Adipocyte (in vitro differentiated cells): Measurements from ENCODE around the gene NMNAT3.

Source experiments
- DNase-seq: peaks from one replicate; pipeline ENCODE4 v3.0.0-alpha.2; 2015; ENCODE audit warnings: low read depth
- H3K27me3 ChIP-seq: replicated peaks from 2 replicates; pipeline ENCODE4 v1.7.0; 2013; ENCODE audit warnings: mild to moderate bottlenecking, low read length, moderate library complexity; ENCODE audit not compliant: control insufficient read depth, insufficient read depth
- H3K36me3 ChIP-seq: 2 replicates; pipeline ENCODE4 v1.7.0; 2013; ENCODE audit warnings: low read length, mild to moderate bottlenecking, moderate library complexity; ENCODE audit not compliant: control insufficient read depth, insufficient read depth, severe bottlenecking
- H3K4me1 ChIP-seq: 2 replicates; pipeline ENCODE4 v1.7.0; 2013; ENCODE audit warnings: mild to moderate bottlenecking, low read length, moderate library complexity; ENCODE audit not compliant: control insufficient read depth, insufficient read depth
- H3K4me3 ChIP-seq: 2 replicates; pipeline ENCODE4 v1.7.0; 2013; ENCODE audit warnings: mild to moderate bottlenecking, low read length, moderate library complexity
- H3K9ac ChIP-seq: 2 replicates; pipeline ENCODE4 v1.7.0; 2013; ENCODE audit warnings: mild to moderate bottlenecking, low read length, moderate library complexity
- H3K9me3 ChIP-seq: 2 replicates; pipeline ENCODE4 v1.7.0; 2013; ENCODE audit warnings: mild to moderate bottlenecking, low read length, moderate library complexity; ENCODE audit not compliant: control insufficient read depth

NMNAT3 gene

GRCh38 chr3:139517321-139518065 lies 160.3 kb downstream of the NMNAT3 start:
- Histone ChIP-seq H3K27me3 (peaks cover 5% of the 10 kb centered on the region), H3K4me3 (no peak overlapping the region), H3K9ac (no peak overlapping the region), H3K9me3 (no peaks in the 10 kb centered on the region), H3K36me3 (no peaks in the 10 kb centered on the region), H3K4me1 (no peaks in the 10 kb centered on the region)
- DNase-seq = no peak

DNA sequence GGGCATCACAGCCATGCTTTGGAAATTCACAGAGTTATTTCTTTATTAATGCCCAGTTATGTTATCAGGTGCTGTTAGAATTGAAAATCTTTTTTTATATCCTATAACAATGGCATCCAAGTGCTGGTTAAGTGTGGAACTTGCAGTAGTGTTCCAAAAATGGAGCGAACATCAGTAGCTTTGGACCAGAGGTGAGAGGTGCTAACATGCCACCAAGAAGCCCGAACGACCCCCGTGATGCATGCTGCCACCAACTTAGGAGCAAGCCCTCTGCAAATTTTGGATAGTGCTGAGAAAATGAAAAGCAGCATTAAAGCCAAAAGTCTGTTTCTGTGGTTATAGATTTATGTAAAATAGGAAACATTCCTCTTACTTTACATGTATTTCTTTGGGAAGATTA lies 163.0 kb downstream of the NMNAT3 start:
- H3K27me3 ChIP-seq = no peaks in the 10 kb centered on the region
- H3K4me3 ChIP-seq = no peak overlapping the region
- H3K4me1 ChIP-seq = no peaks in the 10 kb centered on the region
- no peaks in the 10 kb centered on the region for H3K9me3 ChIP-seq
- no peaks in the 10 kb centered on the region for H3K36me3 ChIP-seq
- DNase-seq = no peak
- no peak overlapping the region for H3K9ac ChIP-seq
